Ishikawa (cell line): ENCODE measurements around the gene TENT4A.

Source experiments
- CREB1 ChIP-seq: IDR thresholded peaks from 2 replicates; pipeline ENCODE4 v1.6.1; 2012; ENCODE audit warnings: low read depth
- EP300 ChIP-seq: IDR thresholded peaks from 2 replicates; pipeline ENCODE4 v1.6.1; 2012; ENCODE audit warnings: borderline replicate concordance
- TEAD4 ChIP-seq: IDR thresholded peaks from 2 replicates; pipeline ENCODE4 v1.6.1; 2012

DNA sequence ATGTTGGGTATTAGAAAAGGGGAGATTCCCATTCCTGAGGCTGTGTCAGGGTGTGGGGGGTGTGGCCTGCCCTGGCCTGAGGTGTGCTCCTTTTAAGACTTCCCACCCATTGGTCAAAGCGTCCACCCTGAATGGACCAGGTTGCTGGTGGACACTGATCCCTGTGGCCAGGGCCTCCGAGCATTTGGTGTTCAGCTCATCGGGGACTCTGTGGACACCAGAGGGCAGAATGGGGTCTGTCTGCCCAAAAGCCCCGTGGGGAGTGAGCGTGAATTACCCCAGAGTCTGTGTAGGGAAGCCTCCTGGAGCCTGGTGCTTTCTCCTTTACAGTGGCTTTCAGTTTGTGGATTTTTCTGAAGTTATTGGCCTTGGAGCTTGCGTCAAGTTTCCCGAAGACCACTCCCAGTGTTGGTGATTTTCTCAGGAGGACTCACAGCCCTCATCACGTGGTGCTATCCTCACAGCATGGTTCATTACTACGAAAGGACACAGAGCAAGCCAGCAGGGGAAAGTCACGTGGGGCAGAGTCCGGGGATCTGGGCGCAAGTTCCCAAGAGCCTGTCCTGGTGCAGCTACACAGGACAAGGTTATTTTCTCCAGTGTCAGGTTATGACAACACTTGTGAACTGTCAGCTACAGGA lies 55.5 kb downstream of the TENT4A start:
- TF ChIP-seq EP300 (no peak), CREB1 (no peak), TEAD4 (no peak)
